HEK293 (cell line): Measurements from ENCODE around the gene DLGAP4.

Experiments used
- KLF16 ChIP-seq: fragments of 450-650 bp; formaldehyde crosslinking; IDR thresholded peaks from 2 replicates; pipeline ENCODE4 v1.5.1; 2017; ENCODE audit warnings: missing biosample characterization, missing genetic modification characterization
- ZNF138 ChIP-seq: fragments of 450-650 bp; formaldehyde crosslinking; IDR thresholded peaks from 2 replicates; pipeline ENCODE4 v1.5.1; 2016; ENCODE audit warnings: missing biosample characterization, missing genetic modification characterization, borderline replicate concordance
- ZNF2 ChIP-seq: fragments of 450-650 bp; formaldehyde crosslinking; IDR thresholded peaks from 2 replicates; pipeline ENCODE4 v1.5.1; 2016; ENCODE audit warnings: missing biosample characterization, missing genetic modification characterization
- ZNF530 ChIP-seq: fragments of 450-650 bp; formaldehyde crosslinking; IDR thresholded peaks from 2 replicates; pipeline ENCODE4 v1.5.1; 2016; ENCODE audit warnings: low read depth, missing biosample characterization, missing genetic modification characterization
- TF ChIP-seq, protein P1 (sequence below): fragments of 450-650 bp; formaldehyde crosslinking; IDR thresholded peaks from 2 replicates; pipeline ENCODE4 v1.5.1; 2016; ENCODE audit warnings: missing biosample characterization, missing genetic modification characterization

DNA sequence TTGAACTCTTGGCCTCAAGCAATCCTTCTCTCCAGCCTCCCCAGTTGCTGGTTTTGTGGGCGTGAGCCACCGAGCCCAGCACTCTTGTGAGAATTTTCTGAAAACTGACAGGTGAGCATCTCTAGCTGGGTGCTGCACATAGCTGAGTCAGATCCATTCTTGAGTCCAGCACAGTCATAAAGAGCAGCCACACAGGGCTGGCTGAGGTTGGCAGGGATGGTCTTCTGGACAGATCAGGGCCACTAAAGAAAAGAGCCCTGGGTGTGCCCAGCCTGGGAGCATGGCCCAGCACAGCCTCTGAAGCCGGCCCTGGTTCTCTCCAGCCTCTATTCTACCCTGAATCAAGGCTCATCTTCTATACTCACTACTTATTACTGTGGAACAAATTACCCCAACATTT is 11.5 kb downstream of the DLGAP4 start:
- no peak for TF ChIP-seq ZNF138 (tag by site-specific recombination)
- TF ChIP-seq, protein P1, sequence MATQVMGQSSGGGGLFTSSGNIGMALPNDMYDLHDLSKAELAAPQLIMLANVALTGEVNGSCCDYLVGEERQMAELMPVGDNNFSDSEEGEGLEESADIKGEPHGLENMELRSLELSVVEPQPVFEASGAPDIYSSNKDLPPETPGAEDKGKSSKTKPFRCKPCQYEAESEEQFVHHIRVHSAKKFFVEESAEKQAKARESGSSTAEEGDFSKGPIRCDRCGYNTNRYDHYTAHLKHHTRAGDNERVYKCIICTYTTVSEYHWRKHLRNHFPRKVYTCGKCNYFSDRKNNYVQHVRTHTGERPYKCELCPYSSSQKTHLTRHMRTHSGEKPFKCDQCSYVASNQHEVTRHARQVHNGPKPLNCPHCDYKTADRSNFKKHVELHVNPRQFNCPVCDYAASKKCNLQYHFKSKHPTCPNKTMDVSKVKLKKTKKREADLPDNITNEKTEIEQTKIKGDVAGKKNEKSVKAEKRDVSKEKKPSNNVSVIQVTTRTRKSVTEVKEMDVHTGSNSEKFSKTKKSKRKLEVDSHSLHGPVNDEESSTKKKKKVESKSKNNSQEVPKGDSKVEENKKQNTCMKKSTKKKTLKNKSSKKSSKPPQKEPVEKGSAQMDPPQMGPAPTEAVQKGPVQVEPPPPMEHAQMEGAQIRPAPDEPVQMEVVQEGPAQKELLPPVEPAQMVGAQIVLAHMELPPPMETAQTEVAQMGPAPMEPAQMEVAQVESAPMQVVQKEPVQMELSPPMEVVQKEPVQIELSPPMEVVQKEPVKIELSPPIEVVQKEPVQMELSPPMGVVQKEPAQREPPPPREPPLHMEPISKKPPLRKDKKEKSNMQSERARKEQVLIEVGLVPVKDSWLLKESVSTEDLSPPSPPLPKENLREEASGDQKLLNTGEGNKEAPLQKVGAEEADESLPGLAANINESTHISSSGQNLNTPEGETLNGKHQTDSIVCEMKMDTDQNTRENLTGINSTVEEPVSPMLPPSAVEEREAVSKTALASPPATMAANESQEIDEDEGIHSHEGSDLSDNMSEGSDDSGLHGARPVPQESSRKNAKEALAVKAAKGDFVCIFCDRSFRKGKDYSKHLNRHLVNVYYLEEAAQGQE (tag by site-specific recombination), result no peak
- no peak for TF ChIP-seq ZNF2 (tag by site-specific recombination)
- TF ChIP-seq KLF16, result no peak
- TF ChIP-seq ZNF530 (tag by site-specific recombination), result no peak
